Measurements from ENCODE around the gene KBTBD7. TPM values are rescaled to one million over a fixed set of nuclear protein-coding genes. Genes with fewer than 3 reads are reported as not detected.

KBTBD7 gene
- total and polyA plus RNA-seq, 11 donors: 2.2 to 9.1 (median 5.7) TPM

DNA sequence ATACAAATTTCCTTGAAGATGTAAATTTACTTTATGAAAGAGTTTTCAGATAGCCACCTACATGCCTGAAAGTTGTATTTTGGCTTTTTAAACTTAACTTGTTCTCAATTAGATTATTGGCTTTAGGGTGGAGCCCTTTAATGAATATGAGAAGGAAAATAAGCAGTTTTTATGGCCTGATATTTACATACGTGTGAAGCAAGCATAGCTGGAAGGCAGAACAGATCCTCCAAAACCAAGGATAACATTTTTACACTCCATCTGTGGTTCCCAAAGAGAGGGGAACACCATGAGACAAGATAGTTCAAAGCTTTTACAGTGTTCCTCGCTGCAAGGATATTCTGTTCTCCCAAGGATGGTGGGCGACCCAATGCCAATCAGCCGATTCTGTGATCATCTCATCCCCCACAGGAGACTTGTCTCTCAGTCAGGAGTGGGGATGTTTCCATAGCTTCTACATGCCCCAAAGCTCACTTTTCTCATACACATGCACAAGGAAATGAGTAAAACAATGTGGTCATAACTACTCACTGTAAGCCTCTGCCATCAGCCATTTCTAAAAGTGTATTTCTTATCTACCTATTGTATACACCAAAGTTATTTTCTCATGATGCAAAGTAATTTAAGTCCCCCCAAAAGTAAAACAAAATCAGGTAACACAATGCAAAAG, 37.2 kb downstream of the KBTBD7 start:
- no peak for TF ChIP-seq POLR2A (IDR thresholded peaks at IDR 0.05)
- TF ChIP-seq, protein P1, sequence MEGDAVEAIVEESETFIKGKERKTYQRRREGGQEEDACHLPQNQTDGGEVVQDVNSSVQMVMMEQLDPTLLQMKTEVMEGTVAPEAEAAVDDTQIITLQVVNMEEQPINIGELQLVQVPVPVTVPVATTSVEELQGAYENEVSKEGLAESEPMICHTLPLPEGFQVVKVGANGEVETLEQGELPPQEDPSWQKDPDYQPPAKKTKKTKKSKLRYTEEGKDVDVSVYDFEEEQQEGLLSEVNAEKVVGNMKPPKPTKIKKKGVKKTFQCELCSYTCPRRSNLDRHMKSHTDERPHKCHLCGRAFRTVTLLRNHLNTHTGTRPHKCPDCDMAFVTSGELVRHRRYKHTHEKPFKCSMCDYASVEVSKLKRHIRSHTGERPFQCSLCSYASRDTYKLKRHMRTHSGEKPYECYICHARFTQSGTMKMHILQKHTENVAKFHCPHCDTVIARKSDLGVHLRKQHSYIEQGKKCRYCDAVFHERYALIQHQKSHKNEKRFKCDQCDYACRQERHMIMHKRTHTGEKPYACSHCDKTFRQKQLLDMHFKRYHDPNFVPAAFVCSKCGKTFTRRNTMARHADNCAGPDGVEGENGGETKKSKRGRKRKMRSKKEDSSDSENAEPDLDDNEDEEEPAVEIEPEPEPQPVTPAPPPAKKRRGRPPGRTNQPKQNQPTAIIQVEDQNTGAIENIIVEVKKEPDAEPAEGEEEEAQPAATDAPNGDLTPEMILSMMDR (IDR thresholded peaks at IDR 0.05): no peak
- intact Hi-C loops (cut with DNase I): no loop called here
- Histone ChIP-seq H3K9me3 (peaks cover 0 to 8% (median 4%) of the 10 kb centered on the region in 12 donors), H3K27ac (no peak overlapping the region), H3K27me3 (no peaks in the 10 kb centered on the region), H3K4me1 (no peaks in the 10 kb centered on the region), H3K36me3 (no peaks in the 10 kb centered on the region), H3K4me3 (no peak overlapping the region)
- WGBS, 4 donors: 94 to 98% (median 97%) methylated on average over 4 of the region's 4 CpGs
- no peak for ATAC-seq
- no peak for DNase-seq

DNA sequence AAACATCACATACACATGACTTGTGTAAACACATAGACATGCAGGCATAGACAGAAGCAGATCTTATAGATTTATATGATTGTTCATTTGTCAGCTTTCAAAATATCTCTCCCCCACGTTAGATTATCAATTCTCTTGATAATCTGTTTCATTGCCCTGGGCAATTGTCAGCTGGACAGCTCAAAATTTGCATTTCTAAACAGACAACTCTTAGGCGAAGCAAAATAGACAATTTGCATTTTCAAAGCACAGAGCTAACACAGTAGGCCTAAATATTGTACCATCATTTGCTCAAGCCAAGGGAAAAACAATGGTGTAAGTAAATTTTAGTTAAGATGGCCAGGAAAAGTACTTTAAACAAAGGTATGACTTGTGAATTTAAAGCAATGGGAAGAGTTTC, 37.7 kb downstream of the KBTBD7 start:
- no peak for ATAC-seq
- no peaks in the 10 kb centered on the region for H3K4me1 ChIP-seq
- intact Hi-C loops (cut with DNase I): no loop called here
- DNase-seq: no peak
- no peaks in the 10 kb centered on the region for H3K27me3 ChIP-seq
- no peak overlapping the region for H3K27ac ChIP-seq
- WGBS, 4 donors: 65 to 73% (median 71%) methylated on average over 2 of the region's 2 CpGs
- TF ChIP-seq, protein P1 (IDR thresholded peaks at IDR 0.05): no peak
- TF ChIP-seq POLR2A (IDR thresholded peaks at IDR 0.05): no peak
- no peak overlapping the region for H3K4me3 ChIP-seq
- peaks cover 0 to 14% (median 7%) of the 10 kb centered on the region in 12 donors for H3K9me3 ChIP-seq
- H3K36me3 ChIP-seq: no peaks in the 10 kb centered on the region

GRCh38 chr13:41154042-41154441, 40.3 kb downstream of the KBTBD7 start:
- ATAC-seq (no peak), DNase-seq (no peak)
- H3K4me3 ChIP-seq: no peak overlapping the region
- TF ChIP-seq, protein P1 (IDR thresholded peaks at IDR 0.05): no peak
- no peak for TF ChIP-seq POLR2A (IDR thresholded peaks at IDR 0.05)
- peaks cover 0 to 37% (median 21%) of the 10 kb centered on the region in 12 donors for H3K9me3 ChIP-seq
- no peak overlapping the region for H3K27ac ChIP-seq
- peaks cover 0 to 9% (median 0%) of the 10 kb centered on the region in 9 donors for H3K36me3 ChIP-seq
- intact Hi-C loops (cut with DNase I): no loop called here
- H3K4me1 ChIP-seq: no peaks in the 10 kb centered on the region
- H3K27me3 ChIP-seq: no peaks in the 10 kb centered on the region

DNA sequence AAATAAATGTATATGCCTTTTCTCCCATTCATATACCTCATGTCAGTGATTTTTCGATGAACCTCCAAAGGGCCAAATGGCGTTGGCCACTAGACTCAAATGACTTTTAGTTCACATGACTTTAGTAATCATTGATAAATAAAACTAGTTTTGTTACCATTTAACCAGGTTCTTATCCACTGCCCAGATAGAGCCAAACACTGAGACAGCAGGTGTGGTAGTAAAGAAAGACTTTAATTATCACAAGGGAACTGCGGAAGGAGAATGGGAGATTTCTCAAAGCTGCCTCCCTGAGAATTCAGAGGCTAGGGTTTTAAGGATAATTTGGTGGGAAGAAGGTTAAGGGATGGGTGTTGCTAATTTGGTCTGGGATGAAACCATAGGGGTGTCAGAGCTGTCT, 42.4 kb downstream of the KBTBD7 start:
- no peak overlapping the region for H3K27ac ChIP-seq
- peaks cover 0 to 57% (median 38%) of the 10 kb centered on the region in 12 donors for H3K9me3 ChIP-seq
- DNase-seq: no peak
- no peak for ATAC-seq
- intact Hi-C loops (cut with DNase I): no loop called here
- no peaks in the 10 kb centered on the region for H3K4me1 ChIP-seq
- H3K4me3 ChIP-seq: no peak overlapping the region
- peaks cover 0 to 9% (median 0%) of the 10 kb centered on the region in 9 donors for H3K36me3 ChIP-seq
- TF ChIP-seq, protein P1 (IDR thresholded peaks at IDR 0.05): no peak
- TF ChIP-seq POLR2A (IDR thresholded peaks at IDR 0.05): no peak
- 96 to 99% (median 97%) methylated on average over 3 of the region's 3 CpGs for WGBS, 4 donors
- H3K27me3 ChIP-seq: no peaks in the 10 kb centered on the region

Data from heart left ventricle (tissue), 16 donors.